GM12874 (cell line): ENCODE results near the gene PADI4.

Experiments
- TF ChIP-seq, protein P1 (sequence below): IDR thresholded peaks from 2 replicates; pipeline ENCODE4 v1.5.1; 2011; ENCODE audit warnings: low read depth, mild to moderate bottlenecking, control low read depth, low read length, moderate library complexity; ENCODE audit not compliant: insufficient read depth

PADI4 gene

DNA sequence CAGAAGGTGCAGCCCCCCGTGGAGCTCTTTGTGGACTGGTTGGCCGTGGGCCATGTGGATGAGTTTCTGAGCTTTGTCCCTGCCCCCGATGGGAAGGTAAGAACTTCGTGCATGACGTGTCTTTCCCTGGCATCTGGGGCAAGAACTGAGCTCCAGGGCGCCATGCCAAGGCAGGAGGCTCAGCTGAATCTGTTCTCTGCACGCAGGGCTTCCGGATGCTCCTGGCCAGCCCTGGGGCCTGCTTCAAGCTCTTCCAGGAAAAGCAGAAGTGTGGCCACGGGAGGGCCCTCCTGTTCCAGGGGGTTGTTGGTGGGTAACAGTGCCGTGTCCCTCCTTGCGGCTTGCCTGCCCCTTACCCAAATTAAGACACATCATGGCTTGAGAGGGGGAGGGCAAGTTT, 31.4 kb upstream of the PADI4 start:
- TF ChIP-seq, protein P1, sequence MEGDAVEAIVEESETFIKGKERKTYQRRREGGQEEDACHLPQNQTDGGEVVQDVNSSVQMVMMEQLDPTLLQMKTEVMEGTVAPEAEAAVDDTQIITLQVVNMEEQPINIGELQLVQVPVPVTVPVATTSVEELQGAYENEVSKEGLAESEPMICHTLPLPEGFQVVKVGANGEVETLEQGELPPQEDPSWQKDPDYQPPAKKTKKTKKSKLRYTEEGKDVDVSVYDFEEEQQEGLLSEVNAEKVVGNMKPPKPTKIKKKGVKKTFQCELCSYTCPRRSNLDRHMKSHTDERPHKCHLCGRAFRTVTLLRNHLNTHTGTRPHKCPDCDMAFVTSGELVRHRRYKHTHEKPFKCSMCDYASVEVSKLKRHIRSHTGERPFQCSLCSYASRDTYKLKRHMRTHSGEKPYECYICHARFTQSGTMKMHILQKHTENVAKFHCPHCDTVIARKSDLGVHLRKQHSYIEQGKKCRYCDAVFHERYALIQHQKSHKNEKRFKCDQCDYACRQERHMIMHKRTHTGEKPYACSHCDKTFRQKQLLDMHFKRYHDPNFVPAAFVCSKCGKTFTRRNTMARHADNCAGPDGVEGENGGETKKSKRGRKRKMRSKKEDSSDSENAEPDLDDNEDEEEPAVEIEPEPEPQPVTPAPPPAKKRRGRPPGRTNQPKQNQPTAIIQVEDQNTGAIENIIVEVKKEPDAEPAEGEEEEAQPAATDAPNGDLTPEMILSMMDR = no peak

DNA sequence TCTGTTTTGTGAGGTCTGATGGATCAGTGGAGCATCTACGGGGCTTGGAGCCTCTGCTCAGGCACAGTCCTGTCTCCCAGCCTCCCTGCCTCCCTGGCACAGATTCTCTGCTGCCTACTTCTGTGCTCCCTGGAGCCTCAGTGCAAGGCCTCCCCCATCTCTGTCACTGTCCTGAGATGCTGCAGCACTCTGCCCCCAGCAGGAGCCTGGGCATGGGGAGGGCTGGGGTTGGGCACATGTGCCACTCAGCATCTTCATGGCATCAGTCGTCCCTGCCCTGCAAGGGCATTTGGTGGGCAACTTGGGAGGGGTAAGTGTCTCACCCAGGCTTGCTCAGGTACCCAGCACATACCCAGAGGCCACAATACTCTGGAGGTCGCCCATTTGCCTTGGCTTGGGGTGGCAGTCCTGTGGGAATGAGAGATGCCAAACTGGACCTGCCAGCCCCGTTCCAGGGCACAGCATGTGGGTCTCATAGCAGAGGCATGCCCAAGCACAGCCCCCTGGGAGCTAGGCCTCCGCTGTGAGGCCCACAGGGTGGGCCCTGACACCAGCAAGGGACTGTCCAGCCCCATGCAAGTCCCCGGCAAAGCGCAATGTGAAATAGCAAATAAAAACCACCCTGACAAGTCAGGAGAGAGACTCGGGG, 30.4 kb upstream of the PADI4 start:
- TF ChIP-seq, protein P1 = no peak

DNA sequence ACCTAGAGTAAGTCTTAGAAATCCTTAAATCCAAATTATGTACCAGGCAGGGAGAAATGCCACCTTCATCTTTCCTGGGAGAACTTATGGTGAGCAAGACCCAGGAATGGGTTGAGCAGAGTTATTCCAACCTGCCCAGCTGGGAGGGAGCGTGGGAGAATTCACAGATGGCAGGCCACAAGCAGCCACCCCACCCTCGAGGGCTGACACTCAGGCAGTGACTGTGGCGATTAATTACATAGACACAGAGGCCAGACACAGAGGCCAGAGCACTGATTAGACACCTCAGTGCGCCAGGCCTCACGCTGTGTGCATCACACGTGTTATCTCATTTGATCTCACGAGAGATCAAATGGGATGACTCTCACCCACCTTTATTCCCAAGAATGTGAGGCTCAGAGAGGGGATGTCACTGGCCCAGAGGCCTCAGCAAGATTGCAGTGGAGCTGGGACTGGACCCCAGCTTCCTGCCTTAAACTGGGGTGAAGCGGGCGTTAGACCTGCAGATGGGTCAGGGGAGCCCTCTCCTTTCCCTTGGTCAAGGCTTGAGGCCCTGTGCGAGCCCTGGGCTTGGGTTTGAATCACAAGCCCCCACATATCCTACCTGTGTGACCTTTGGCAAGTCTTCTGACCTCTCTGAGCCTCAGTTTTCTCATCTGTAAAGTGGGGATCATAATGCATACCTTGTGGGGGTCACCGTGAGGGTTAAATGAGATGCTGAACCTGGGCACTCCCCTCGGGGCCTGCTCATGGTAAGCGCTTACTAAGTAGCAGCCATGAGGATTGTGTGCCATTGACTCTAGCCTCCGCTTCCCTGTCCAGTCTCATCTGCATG, 28.8 kb upstream of the PADI4 start:
- TF ChIP-seq, protein P1 = no peak

DNA sequence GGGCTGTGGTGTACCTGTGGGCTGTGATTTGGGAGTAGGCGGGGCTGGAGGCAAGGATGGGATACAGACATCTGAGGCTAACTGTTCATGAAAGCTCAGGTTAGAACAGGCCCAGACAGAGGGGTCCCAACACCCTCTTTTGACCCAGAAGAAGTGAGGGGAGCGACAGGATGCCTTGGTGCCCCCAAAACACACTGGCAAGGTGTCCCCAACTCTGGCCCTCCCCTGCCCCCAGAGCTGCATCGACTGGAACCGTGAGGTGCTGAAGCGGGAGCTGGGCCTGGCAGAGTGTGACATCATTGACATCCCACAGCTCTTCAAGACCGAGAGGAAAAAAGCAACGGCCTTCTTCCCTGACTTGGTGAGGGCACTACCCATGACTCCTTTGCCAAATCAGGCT, 27.6 kb upstream of the PADI4 start:
- TF ChIP-seq, protein P1 = no peak

DNA sequence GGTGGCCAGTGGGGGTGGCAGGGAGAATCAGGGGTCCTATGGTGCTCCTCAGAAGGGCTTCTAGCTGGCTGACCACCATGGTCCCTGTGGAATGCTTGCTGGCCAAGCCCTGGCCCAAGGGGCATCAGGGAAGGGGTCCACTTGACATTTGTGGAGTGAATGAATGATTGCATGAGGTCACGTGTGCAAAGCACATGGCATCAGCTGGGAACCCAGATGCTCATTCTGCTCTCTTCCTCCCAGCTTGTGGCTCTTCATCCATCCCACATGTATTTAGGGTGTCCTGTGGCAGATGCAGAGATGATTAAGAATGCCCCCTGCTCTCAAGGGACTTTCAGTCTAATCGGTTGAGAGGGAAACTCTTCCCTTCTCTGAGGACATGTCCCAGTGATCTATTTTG, 27.1 kb upstream of the PADI4 start:
- TF ChIP-seq, protein P1 = no peak

DNA sequence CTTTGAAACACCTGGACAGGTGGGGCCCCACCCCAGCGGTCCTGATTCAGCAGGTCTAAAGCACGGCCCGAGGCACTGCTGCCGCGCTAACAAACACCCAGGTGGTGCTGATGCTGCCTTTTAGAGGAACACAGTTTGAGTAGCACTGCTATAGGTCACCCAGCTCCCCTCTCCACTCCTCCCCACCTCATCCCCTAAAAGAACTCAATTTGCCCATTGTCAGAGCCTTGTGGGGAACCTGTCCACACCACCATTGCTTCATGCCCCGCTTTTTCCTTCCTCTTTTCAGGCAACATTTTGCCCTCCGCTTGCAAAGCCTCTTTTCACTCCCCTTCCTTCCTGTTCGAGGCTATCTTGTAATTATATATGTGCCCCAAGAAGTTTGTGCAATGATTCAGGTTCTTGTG, 26.2 kb upstream of the PADI4 start:
- TF ChIP-seq, protein P1 = no peak

DNA sequence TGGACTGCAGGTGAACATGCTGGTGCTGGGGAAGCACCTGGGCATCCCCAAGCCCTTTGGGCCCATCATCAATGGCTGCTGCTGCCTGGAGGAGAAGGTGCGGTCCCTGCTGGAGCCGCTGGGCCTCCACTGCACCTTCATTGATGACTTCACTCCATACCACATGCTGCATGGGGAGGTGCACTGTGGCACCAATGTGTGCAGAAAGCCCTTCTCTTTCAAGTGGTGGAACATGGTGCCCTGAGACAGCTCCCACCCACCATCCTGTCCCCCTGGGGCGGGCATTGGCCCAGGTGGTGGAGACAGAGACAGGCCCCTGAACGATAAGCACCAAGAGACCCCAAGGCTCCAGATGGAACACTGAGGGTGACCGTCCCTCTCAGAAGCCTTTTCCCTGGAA, 25.2 kb upstream of the PADI4 start:
- TF ChIP-seq, protein P1 = no peak
